GM18907 (cell line): ENCODE measurements around the gene NUP107.
A peak's percentile ranks its signal among the peaks of the same experiment; 100 is the strongest.

Source experiments
- ATAC-seq: cut with Tn5 transposase; IDR thresholded peaks from one replicate; pipeline ENCODE4 v1.9.1; 2021; ENCODE audit warnings: mild to moderate bottlenecking, moderate library complexity; ENCODE audit not compliant: unreplicated experiment

NUP107 gene

GRCh38 chr12:68771223-68771925 is 84.6 kb downstream of the NUP107 start:
- no peak for ATAC-seq

- no peak for ATAC-seq
Observed at GRCh38 chr12:68772714-68773113, 85.9 kb downstream of the NUP107 start.

- ATAC-seq = no peak
Observed at GRCh38 chr12:68773582-68773981, 86.8 kb downstream of the NUP107 start.

- ATAC-seq = no peak
Observed at GRCh38 chr12:68775121-68775630, 88.4 kb downstream of the NUP107 start.

GRCh38 chr12:68776976-68777610 is 90.3 kb downstream of the NUP107 start:
- ATAC-seq = no peak

GRCh38 chr12:68779280-68779679 is 92.5 kb downstream of the NUP107 start:
- no peak for ATAC-seq

GRCh38 chr12:68780731-68781130 is 94.0 kb downstream of the NUP107 start:
- no peak for ATAC-seq

- ATAC-seq = no peak
Observed at GRCh38 chr12:68781728-68782127, 95.0 kb downstream of the NUP107 start.

GRCh38 chr12:68784015-68784414 is 97.2 kb downstream of the NUP107 start:
- no peak for ATAC-seq

- no peak for ATAC-seq
Observed at GRCh38 chr12:68785358-68785757, 98.6 kb downstream of the NUP107 start.

- ATAC-seq = no peak
Observed at GRCh38 chr12:68785823-68786222, 99.0 kb downstream of the NUP107 start.

GRCh38 chr12:68786929-68787328 is 100.2 kb downstream of the NUP107 start:
- no peak for ATAC-seq

GRCh38 chr12:68788554-68789143 is 101.9 kb downstream of the NUP107 start:
- no peak for ATAC-seq

- ATAC-seq = no peak
Observed at GRCh38 chr12:68789144-68789878, 102.5 kb downstream of the NUP107 start.

GRCh38 chr12:68790081-68790951 is 103.5 kb downstream of the NUP107 start:
- no peak for ATAC-seq

- no peak for ATAC-seq
Observed at GRCh38 chr12:68790952-68791234, 104.1 kb downstream of the NUP107 start.

GRCh38 chr12:68791897-68792481 is 105.2 kb downstream of the NUP107 start:
- no peak for ATAC-seq

GRCh38 chr12:68792952-68793351 is 106.2 kb downstream of the NUP107 start:
- peak; percentile 92 for ATAC-seq

- no peak for ATAC-seq
Observed at GRCh38 chr12:68793436-68793835, 106.7 kb downstream of the NUP107 start.

GRCh38 chr12:68793975-68794652 is 107.3 kb downstream of the NUP107 start:
- ATAC-seq = no peak
